Measurements from ENCODE around the gene CNP.

DNA sequence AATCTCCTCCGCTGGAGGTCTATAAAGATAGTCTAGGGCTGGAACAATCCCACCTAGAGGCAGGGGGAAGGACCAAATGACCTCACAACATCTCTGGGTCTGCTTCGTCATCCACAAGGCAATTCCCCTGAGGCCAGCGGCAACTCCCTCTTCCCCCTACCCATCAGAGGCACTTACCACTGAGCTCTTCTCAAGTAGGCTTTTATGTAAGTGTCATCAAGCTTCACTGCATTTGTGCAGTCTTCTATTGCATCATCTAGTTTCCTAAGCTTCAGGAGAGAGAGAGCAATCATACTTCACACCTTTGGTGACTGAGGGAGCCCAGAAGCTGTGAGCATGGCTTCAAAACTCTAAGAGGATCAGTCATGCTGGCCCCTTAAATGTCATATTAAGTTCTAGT is 21.0 kb downstream of the CNP start:
- TF ChIP-seq CTCF (IDR thresholded peaks at IDR 0.05; ENCODE audit: control extremely low read depth in 1 of 3, insufficient read depth in 1 of 3, low read depth in 1 of 3, low read length in 3 of 3), result no peak
- no peak for TF ChIP-seq EP300 (IDR thresholded peaks at IDR 0.05; ENCODE audit: borderline replicate concordance in 1 of 2, low read depth in 2 of 2, low read length in 2 of 2)
- no peak for TF ChIP-seq POLR2AphosphoS5 (IDR thresholded peaks at IDR 0.05; ENCODE audit: low read depth, low read length)
- TF ChIP-seq HDAC6 (IDR thresholded peaks at IDR 0.05; ENCODE audit: low read depth, low read length), result no peak

Measured in H1 (cell line).